Esophagus squamous epithelium (tissue), 4 donors: ENCODE data around the gene TMCO2.

ENCODE experiments used
- POLR2A ChIP-seq, 4 donors: fragments of 450-650 bp; IDR thresholded peaks; one replicate each; pipeline ENCODE4 v1.6.1; 2017; ENCODE audit warnings: antibody characterized with exemption in 4 of 4, mild to moderate bottlenecking in 4 of 4, moderate library complexity in 3 of 4
- TF ChIP-seq, protein P1 (sequence below), 6 experiments: fragments of 450-650 bp in 4 of 6; fragments of 200-600 bp in 2 of 6; sonication (generic) in 2 of 6; IDR thresholded peaks; one replicate each; pipeline ENCODE4 v1.5.1; 2016 to 2019; ENCODE audit warnings: antibody characterized with exemption in 6 of 6, mild to moderate bottlenecking in 4 of 6, moderate library complexity in 4 of 6

DNA sequence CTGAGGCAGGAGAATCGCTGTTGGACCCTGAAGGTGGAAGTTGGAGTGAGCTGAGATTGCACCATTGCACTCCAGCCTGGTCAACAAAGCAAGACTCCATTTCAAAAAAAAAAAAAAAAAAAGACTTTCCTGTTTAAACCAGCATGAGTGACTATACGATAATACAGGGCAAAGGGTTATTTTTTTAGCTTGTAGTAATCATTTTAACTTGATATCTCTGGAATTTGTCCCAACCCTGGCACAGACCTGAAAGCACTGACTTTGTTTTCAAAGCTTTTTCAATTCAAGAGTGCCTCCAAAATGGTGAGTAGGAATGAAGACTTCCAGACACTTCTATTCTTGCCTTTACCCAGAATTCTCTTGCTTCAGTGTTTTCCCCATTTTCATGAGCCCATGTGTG lies 4.4 kb upstream of the TMCO2 start:
- TF ChIP-seq, protein P1, sequence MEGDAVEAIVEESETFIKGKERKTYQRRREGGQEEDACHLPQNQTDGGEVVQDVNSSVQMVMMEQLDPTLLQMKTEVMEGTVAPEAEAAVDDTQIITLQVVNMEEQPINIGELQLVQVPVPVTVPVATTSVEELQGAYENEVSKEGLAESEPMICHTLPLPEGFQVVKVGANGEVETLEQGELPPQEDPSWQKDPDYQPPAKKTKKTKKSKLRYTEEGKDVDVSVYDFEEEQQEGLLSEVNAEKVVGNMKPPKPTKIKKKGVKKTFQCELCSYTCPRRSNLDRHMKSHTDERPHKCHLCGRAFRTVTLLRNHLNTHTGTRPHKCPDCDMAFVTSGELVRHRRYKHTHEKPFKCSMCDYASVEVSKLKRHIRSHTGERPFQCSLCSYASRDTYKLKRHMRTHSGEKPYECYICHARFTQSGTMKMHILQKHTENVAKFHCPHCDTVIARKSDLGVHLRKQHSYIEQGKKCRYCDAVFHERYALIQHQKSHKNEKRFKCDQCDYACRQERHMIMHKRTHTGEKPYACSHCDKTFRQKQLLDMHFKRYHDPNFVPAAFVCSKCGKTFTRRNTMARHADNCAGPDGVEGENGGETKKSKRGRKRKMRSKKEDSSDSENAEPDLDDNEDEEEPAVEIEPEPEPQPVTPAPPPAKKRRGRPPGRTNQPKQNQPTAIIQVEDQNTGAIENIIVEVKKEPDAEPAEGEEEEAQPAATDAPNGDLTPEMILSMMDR (IDR thresholded peaks at IDR 0.05) = no peak
- TF ChIP-seq POLR2A (IDR thresholded peaks at IDR 0.05) = no peak
